WERI-Rb-1 (cell line): ENCODE measurements around the gene AATF.

Experiments
- DNase-seq: peaks from one replicate; pipeline ENCODE4 v3.0.0-alpha.2; 2020
- H3K27ac ChIP-seq: fragments of 250-450 bp; sonication (Bioruptor Pico); 2 replicates; pipeline ENCODE4 v1.5.1; 2020; ENCODE audit warnings: mild to moderate bottlenecking, moderate library complexity
- H3K27me3 ChIP-seq: fragments of 250-450 bp; sonication (Bioruptor Pico); 2 replicates; pipeline ENCODE4 v1.5.1; 2021; ENCODE audit warnings: mild to moderate bottlenecking, low read depth, moderate library complexity; ENCODE audit not compliant: insufficient read depth, severe bottlenecking
- H3K36me3 ChIP-seq: fragments of 250-450 bp; sonication (Bioruptor Pico); 2 replicates; pipeline ENCODE4 v1.5.1; 2020; ENCODE audit warnings: mild to moderate bottlenecking, moderate library complexity
- H3K4me3 ChIP-seq: 2 replicates; pipeline ENCODE4 v1.5.1; 2011; ENCODE audit warnings: low read depth, mild to moderate bottlenecking, control low read depth, low read length
- H3K9me3 ChIP-seq: fragments of 250-450 bp; sonication (Bioruptor Pico); 2 replicates; pipeline ENCODE4 v1.5.1; 2021; ENCODE audit warnings: mild to moderate bottlenecking, moderate library complexity; ENCODE audit not compliant: severe bottlenecking
- CTCF ChIP-seq: IDR thresholded peaks from 2 replicates; pipeline ENCODE4 v1.5.1; 2011; ENCODE audit warnings: low read depth, mild to moderate bottlenecking, control low read depth, inconsistent platforms, low read length

Gene AATF

GRCh38 chr17:37089956-37090355, 141.2 kb downstream of the AATF start:
- TF ChIP-seq CTCF, result no peak
- Histone ChIP-seq H3K4me3 (no peak overlapping the region), H3K27ac (no peak overlapping the region; the same call in 1 of the 2 replicates), H3K9me3 (no peaks in the 10 kb centered on the region), H3K27me3 (no peaks in the 10 kb centered on the region), H3K36me3 (peaks cover 53% of the 10 kb centered on the region)
- DNase-seq, result no peak

GRCh38 chr17:37090941-37091340, 142.2 kb downstream of the AATF start:
- H3K4me3 ChIP-seq, result no peak overlapping the region
- H3K27ac ChIP-seq, result peak overlapping the region; percentile 43; the same call in 1 of the 2 replicates
- TF ChIP-seq CTCF, result no peak
- no peaks in the 10 kb centered on the region for H3K9me3 ChIP-seq
- H3K36me3 ChIP-seq, result peaks cover 52% of the 10 kb centered on the region
- no peak for DNase-seq
- H3K27me3 ChIP-seq, result no peaks in the 10 kb centered on the region

- DNase-seq, result no peak
- no peak overlapping the region for H3K4me3 ChIP-seq
- no peaks in the 10 kb centered on the region for H3K27me3 ChIP-seq
- H3K36me3 ChIP-seq, result peaks cover 53% of the 10 kb centered on the region
- no peak for TF ChIP-seq CTCF
- no peaks in the 10 kb centered on the region for H3K9me3 ChIP-seq
- no peak overlapping the region for H3K27ac ChIP-seq
Observed at GRCh38 chr17:37092071-37092470, 143.3 kb downstream of the AATF start.

GRCh38 chr17:37092701-37093100, 143.9 kb downstream of the AATF start:
- no peak for DNase-seq
- TF ChIP-seq CTCF, result no peak
- no peak overlapping the region for H3K27ac ChIP-seq
- H3K36me3 ChIP-seq, result peaks cover 53% of the 10 kb centered on the region
- H3K9me3 ChIP-seq, result no peaks in the 10 kb centered on the region
- H3K4me3 ChIP-seq, result no peak overlapping the region
- no peaks in the 10 kb centered on the region for H3K27me3 ChIP-seq

- H3K9me3 ChIP-seq, result no peaks in the 10 kb centered on the region
- H3K27ac ChIP-seq, result no peak overlapping the region
- no peak for TF ChIP-seq CTCF
- peaks cover 56% of the 10 kb centered on the region for H3K36me3 ChIP-seq
- no peak overlapping the region for H3K4me3 ChIP-seq
- DNase-seq, result no peak
- H3K27me3 ChIP-seq, result no peaks in the 10 kb centered on the region
Observed at GRCh38 chr17:37094391-37094790, 145.6 kb downstream of the AATF start.

GRCh38 chr17:37096071-37096470, 147.3 kb downstream of the AATF start:
- Histone ChIP-seq H3K36me3 (peaks cover 64% of the 10 kb centered on the region), H3K4me3 (no peak overlapping the region), H3K27ac (no peak overlapping the region), H3K9me3 (no peaks in the 10 kb centered on the region), H3K27me3 (no peaks in the 10 kb centered on the region)
- no peak for DNase-seq
- no peak for TF ChIP-seq CTCF
